Measurements from ENCODE around the gene LRRC63.
"Not testable (repeated sequence)": the region's sequence is repeated elsewhere in the genome, so short reads cannot be mapped to it uniquely, and the experiment has no call there.

The LRRC63 gene, protein sequence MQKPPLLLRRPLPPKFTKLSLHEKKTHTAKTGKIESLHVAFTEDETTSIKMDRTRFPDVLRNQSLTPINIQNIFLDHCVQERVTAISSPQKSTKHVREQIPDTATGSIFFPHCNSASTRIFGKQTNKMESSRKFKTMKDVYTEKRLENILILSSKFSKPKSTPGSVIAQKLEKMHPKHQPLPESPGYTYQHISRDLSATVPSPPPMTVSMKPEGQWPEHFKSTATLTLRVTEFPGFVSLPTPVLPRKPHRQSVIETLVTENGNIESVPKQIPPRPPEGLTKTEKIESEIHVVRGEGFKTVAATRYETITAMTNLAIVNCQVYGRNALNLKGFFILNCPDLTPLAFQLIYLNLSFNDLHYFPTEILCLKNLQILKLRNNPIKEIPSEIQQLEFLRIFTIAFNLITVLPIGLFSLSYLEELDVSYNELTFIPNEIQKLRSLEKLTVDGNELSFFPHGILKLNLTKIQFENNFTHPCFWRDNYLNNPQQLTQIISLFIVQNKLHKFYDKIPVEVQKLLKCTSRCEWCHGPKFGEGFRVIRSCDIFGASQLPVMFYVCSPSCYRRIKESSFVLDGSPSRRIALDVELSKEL

DNA sequence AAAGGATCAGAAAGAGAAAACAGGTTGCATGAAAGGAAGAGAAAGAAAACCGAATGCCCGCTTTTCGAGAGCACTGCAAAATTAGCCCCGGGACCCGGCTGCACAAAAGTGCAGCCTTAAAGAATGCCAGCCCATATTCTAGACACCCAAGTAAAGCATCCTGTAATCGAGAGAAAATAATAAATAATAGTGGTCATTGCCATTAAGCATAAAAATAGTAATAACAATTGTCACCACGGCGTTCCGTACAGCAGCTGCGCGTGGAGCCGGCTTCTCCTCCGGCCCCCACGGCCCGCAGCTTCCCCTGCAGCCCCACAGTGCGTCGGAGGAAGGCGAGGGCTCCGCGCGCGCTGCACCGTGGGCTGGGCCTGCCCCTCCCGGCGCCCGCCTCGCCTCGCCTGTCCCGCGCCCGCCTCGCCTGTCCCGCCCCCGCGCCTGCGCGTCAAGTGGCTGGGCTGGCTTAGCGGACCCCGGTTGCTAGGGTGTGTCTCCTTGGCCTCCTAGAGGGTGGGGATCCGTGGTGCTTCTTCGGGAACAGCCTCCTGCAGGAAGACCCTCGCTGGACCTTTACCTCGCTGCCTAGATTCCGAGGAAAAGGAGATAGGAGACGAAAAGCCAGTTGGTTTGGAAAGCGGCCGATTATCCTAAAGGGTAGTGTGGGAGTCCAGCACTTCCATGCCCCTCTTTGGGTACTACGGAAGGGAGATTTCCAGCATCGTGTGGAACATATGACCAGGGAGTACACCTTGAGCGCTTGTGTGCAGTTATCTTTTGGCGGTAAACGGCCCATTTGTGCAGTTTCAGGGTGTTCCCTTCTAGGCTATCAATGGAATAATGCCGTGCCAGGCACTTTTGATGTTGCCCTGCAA lies at the start of gene LRRC63:
Gene LRRC63 (plus strand): TSS at position 446 of the 869 bp plus-strand sequence. CDS start 1,107 bp downstream, outside the sequence.
- peak; percentile 79 for DNase-seq

DNA sequence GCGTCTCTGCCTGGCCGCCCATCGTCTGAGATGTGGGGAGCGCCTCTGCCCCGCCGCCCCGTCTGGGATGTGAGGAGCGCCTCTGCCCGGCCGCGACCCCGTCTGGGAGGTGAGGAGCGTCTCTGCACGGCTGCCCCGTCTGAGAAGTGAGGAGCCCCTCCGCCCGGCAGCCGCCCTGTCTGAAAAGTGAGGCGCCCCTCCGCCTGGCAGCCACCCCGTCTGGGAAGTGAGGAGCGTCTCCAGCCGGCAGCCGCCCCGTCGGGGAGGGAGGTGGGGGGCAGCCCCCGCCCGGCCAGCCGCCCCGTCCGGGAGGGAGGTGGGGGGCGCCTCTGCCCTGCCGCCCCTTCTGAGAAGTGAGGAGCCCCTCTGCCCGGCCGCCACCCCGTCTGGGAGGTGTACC lies 49.0 kb upstream of the LRRC63 start:
- not testable (repeated sequence) for DNase-seq

DNA sequence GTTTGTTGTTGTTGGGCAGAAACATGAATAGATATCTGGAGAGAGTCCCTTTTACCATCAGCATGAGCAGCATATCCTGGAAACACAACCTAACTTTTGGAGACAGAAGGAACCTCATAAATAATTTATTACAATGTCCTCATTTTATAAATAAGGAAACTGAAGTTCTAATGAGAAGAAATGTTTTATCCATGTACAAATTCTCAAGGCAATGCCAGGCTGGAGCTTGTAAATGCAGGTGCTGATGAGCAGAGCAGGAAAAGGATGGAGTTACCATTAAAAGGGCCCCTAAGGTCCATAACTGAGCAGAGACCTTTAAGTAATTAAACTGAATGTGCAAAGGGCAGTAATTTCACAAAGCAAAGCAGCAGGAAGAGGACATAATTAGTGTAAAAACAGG lies 47.1 kb upstream of the LRRC63 start:
- DNase-seq = no peak

DNA sequence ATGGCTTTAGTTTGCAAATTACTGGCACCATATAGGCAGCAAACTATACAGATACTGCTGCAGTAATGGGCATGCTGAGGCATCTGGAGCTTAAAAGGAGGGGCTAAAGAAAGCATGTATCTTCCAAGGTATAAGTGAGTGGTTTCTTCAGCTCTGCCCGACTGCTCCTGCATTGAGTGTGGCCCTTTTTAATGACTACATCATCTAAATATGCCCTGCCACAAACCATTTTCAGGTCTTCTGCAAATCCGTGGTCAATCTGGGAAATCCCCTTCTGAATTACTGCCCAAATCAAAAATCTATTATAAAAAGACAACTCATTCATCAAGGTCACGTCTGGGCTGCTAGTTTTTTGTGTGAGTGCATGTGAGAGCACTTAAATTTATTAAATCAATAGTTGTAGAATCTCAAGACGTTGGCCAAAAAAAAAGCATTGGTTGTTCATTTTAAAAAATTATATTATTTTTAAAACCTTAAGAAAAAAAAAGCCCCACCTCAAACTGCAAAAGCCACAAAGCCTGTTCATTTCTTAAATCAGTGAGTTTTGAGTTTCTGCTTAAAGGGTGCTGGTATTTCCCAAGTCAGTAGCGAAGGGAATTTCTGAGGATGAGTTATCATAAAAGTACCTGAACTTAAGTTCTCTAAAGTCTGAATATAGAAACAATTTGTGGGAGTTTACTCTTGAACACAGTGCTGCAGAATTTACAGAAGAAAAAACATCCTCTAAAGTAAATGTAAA lies 46.1 kb upstream of the LRRC63 start:
- no peak for DNase-seq

DNA sequence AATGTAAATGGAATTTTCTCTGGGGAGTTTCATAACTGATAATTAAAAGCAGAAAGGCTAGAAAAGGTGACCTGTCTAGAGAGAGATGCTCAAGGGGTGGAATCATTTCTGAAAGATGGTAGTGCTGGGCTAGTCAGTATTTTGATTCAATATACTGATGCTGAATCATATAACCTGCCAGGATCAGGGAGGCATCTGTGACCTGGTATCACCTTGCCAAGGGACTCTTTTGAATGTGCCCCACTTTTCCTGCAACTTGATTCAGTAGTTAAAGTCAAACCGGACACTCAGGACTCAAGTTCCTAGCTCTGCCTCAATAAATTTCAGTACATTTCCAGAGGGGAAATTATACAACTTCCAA lies 45.5 kb upstream of the LRRC63 start:
- DNase-seq = no peak

DNA sequence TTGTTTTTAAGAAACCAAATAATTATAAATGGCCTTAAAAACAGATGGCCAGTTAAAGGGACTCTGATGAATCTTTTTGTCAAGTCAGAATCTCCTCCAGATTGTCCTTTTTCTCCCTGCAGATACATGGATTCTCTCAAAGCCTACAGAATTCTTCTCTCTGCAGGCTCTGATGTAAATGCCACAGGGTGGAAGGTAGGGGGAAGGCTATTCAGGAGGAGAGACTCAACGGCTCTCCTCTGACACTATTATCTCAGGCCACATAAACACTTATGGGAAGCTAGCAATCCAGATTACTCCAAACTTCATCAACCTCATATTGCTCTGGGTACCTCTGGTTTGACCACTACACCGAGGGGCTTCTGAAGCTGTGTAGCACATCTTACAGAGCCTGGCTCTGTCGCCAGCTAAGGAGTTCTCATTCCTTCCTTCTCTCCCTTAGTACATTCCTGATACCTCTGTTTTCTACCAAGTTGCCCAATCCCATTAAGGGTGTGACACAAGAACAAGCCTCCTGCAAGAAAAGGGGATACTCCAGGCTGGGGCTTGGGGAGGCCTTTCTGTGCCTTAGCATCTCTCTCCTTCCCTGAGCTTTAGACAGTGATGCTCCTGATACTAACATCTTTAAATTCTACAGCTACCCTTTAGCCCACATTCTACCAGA lies 44.6 kb upstream of the LRRC63 start:
- no peak for DNase-seq

DNA sequence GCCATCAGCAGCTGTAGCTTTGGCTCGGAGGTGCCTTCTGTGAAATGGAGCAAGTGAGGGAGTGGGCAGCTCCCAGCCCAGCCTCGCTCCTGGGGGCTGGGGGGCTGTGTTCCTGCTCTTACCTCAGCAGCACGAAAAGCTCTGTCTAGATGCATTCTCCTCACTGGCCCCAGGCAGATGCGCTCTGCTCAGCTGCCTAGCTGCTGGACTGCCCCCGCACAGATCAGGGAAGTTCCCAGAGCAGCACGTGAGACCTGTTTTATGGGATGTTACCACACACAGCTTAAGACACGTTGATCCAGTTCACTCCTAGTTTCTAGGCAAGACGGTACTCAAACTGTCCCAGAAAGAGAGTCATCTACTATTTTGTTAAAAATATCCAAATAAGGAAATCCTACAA lies 43.4 kb upstream of the LRRC63 start:
- no peak for DNase-seq

DNA sequence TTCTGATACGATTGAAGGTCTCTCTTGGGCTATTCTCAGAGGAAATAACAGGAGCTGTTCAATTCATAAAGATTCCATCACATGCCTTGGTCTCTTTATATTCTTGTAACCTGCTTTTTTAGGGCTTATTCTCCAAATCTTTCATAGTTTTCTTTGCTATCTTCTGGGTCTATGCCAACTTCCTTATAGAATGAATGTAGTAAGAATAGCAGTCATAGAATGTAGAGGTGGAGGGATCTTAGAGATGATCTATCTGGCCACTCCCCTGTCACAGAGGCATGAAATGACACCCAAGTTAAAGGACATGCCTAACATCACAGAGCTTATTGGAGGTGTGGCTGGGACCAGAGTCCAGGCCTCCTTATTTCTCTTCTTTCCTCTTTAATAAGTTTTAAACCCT lies 42.9 kb upstream of the LRRC63 start:
- DNase-seq = no peak

DNA sequence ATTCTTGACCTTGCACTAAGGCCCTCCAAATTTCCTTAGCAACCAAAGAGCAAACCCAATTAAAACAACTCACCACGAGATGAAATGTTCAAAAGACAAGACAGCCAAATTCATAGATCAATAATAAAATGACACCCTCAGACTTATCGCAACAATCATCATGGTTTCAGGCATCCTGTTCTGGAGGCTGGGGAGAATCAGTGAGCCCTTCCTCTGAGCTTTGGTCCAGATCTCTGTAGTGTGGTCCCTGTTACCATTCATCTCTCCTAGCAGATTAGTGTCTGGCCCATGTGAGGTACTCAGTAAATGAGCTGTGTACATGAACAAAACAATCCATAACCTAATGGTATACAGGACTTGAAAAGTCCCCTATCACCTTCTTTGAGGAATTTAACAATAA lies 42.0 kb upstream of the LRRC63 start:
- DNase-seq = no peak

DNA sequence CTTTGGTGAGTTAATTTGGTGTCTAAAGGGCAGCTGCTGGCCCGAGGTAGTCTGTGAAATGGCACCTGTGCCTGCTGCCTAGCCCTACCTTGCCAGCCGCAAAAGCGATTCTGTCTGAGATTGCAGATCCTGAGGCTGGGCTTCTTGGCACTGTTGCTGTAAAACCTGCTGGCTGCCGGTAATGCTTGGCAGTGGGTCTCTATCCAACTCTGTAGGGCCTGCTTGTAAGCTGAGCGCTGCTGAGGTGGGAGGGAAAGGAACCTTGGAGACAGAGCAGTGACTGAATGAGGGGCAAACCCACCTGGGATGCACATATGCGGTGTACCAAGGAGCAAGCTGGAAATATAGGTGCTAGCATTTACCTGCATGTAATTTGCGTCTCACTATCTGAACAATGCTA lies 41.5 kb upstream of the LRRC63 start:
- DNase-seq = no peak

DNA sequence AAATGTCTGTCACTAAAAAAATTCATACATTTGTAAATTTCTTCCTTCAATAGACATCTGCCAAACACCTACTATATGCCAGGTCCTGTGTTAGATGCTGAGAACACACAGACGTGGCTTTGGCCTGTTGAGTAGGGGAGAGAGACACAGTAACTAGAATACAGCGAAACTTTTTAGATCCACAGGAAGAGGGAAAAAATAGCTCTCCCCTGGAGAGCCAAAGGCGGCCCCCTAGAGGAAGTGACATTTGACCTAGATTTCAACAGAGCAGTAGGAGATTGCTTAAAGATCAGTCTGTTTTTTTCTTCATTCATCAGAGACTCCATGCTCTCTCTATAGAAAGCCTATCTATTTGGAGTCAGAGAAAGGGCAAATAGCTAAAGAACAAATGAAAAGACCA lies 41.0 kb upstream of the LRRC63 start:
- DNase-seq = no peak

DNA sequence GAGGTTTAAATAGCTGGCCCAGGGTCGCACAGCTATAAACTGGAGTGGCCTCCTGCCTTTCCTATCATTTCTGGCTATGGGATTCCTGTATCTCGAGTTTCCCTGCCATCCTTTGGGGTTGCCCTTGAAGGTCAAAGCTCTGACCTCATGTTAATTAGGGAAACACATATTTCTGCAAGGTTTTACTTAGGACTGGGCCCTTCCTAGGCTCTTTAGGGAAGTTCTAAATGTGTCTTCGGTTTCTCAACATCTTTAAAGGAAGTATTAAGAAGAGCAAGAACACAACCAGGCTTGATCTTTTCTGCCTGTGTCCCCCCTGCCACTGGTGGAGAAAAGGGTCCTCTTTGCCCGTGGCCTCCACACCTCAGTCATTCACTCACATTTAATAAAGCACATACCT lies 40.5 kb upstream of the LRRC63 start:
- no peak for DNase-seq

DNA sequence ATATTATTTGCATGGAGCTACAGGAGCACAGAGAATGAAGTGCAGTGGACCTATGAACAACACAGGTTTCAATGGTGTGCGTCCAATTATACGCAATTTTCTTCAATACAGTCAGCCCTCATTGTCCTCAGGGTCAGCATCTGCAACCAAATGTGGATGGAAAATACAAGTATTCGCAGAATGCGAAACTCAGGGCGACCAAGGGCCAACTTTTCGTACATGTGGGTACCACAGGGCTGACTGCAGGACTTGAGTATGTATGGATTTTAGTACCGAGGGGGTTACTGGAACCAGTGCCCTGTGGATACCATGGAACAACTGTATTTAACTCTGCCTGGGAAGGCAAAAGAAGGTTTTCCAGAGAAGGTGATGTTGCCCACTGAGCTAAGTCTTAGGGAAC lies 40.0 kb upstream of the LRRC63 start:
- DNase-seq = no peak

DNA sequence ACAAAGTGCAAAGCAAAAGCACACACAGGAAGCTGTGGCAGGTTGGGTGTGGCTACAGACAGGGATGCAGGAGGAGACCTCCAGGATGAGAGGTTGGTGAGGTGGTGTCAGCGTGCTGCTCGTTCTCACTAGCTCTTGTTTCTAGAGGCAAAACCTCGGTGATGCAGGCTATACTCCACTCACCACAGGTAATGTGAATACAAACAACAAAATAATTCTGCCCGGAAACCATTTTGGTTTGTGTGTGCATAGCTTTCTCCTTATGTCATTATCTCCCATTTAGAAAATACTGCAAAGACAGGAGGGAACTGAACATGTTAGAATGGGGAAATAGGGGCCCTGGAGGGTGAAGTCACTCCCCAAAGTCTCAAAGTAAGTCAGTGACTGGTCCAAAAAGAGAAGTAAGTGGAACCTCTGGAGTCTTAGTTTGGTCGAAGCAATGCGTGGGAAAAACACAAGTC lies 39.2 kb upstream of the LRRC63 start:
- DNase-seq = no peak

DNA sequence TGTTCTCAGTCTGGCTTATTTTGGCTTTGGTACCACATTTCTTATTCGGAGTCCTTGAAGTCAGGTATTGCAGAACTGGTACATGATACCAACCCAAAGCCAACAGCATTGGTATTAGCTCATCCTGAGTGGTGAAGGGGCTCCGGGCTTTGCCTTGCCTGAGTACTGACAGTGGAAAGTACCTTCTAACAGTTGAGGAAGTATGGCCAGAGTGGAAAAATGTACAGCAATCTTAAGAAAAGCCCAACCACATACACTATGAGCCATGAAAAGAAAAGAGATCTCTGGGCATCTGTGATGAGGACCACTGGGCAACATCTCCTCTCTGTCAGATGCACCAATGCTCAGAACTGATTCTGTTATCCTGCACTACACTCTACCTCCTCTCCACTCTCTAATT lies 38.1 kb upstream of the LRRC63 start:
- no peak for DNase-seq

DNA sequence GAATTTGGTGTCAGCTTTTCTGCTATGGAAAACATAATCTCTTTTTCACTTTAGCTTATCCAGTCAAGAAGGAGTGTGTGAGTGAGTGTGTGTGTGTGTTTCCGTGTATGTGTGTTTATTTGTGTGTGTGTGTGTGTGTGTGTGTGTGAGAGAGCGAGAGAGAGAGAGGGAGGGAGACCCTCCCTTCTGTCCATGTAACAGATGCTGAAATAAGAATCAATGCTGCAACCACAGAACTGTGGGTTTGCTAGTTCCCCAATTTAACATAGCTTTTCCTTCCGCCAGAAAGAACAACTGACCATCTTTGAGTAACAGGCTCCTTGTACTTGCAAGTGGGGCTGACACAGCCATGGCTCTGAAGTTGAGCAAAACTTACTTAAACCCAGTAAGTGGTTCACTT lies 35.0 kb upstream of the LRRC63 start:
- DNase-seq = no peak

DNA sequence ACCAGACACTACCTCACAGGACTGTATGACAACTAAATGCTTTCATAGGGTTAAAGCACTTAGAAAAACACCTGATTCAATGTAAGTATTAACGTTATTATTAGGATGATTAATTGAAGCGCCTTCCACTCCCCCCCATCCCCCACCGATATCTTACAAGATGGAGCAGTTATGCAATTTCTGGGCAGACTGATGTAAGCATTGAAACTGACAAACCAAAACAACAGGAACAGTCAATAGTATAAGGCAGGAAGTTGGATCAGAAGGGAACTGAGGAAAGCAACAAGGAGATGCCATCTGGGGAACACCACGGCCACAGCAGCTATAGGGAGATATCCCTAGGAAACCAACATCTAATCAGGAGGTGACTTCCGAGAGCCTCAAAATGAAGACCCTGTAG lies 33.6 kb upstream of the LRRC63 start:
- DNase-seq = no peak

DNA sequence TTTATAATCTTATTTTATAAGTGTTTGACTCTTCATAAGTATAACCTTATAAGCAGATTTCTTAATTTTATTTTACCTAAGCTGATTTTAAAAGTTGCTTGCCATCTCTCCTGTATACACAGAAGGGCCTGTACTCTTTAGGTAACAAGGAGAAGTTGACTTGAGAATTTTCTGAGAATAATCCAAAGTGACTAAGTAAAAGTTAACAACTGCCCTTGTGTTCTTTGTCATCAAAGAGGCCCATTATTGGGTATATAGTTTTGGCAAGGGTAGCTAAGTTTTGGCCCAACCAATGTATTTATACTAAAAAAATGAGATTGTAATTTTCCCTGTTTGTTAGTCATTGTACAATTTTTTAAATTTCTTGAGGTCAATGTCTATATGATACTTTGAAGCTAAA lies 32.9 kb upstream of the LRRC63 start:
- DNase-seq = no peak

DNA sequence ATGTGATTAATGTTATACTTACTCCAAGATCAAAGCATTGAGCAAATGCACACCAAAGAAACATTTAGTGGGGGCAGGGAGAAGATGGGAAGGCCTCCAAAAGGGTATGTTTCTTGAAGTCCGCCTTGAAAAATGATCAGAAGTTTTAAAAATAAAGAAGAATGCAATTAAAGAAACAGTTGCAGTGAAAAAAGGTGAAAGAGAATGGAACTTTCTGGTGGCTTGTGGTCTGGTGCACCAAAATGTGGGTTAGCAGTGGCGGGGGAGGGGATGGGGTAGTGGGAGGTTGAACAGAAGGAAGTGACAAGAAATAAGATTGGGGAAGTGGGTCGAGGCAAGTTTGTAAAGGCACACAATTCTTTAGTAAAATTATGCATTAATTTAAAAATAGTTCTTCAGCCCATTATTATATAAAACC lies 32.2 kb upstream of the LRRC63 start:
- DNase-seq = no peak

DNA sequence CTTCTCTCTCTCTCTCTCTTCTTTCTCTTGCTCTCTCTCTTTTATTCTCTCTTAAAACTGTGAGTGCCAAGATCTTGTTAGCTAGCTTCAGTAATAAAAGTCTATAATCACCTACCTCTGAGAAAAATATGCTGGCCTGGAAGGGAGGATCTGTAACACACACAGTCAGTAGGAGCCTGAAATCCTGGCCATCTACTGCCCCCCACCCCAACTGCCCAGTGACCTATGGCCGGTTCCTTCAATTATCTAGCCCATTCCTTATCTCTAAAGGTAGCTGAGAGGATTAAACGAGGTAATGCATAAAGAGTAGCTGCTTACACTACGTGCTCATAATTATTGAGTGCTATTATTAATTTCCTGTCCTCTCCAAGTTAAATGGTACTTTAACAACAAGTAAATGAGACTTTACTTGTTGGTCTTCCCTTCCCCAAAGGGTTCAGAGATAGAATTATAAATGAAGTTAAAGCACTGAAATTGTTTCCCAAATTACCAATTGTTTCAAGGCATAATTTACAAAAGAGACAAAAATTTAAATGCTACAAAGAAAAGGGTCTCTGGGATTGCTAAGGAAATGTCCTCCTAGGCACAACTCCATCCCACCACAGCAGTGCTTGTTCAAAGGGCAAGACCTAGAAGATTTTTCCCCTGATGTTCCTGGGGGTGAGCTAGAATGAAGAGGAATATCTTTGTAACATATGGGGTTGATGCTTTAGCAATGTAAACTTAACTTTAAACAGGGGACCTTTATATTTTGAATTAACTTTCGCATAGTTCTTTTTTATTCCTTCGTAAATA lies 31.6 kb upstream of the LRRC63 start:
- no peak for DNase-seq

DNA sequence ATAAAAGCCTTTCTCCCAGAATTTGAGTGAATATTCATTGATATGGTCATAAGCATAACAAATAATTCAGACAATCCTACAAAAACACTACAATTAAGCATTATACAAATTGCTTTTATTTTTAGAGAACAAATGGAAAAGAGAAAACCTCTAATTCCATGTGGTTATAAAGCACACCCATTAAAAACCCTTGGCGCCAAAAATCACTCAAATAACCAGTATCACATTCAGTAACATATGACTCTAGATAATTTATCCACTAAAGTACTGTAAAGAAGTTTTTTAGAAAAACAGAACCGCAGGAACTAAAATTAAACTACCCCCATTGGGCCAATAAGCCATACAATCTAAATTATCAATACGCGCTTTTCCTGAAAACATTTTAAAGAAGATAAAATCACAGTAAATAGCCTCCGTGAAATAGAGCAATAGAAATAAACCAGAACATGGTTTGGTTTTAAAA lies 30.3 kb upstream of the LRRC63 start:
- no peak for DNase-seq
